ENCODE results near the gene MAGI2. TPM values are rescaled to one million over a fixed set of nuclear protein-coding genes. Genes with fewer than 3 reads are reported as not detected.

MAGI2 gene
- 0.10 and 0.17 TPM in 2 replicates for total RNA-seq

- no peak for DNase-seq (ENCODE audit: low spot score)
- Mint-ChIP-seq H3K27ac (no peak within 1 kb of the TSS), H3K4me1 (ENCODE audit: low read depth) (no peaks in the 10 kb centered on the region), H3K27me3 (ENCODE audit: insufficient read depth) (peaks cover 38% of the 10 kb centered on the region), H3K9me3 (no peaks in the 10 kb centered on the region), H3K4me3 (peak within 1 kb of the TSS; percentile 30), H3K36me3 (ENCODE audit: low read depth) (no peaks in the 10 kb centered on the region)
- intact Hi-C loops (cut with micrococcal nuclease) = no loop called here
Measured at GRCh38 chr7:79453558-79454360, at the start of gene MAGI2. Gene MAGI2, minus strand, starts transcription at chr7:79453667. Its CDS starts 347 bp downstream, at chr7:79453320.

GRCh38 chr7:79502151-79502550 is 48.7 kb upstream of the MAGI2 start:
- Mint-ChIP-seq H3K36me3 (ENCODE audit: low read depth) (no peaks in the 10 kb centered on the region), H3K27me3 (ENCODE audit: insufficient read depth) (no peaks in the 10 kb centered on the region), H3K4me3 (no peak overlapping the region), H3K27ac (no peak overlapping the region), H3K4me1 (ENCODE audit: low read depth) (no peaks in the 10 kb centered on the region), H3K9me3 (no peaks in the 10 kb centered on the region)
- intact Hi-C loops (cut with micrococcal nuclease) = no loop called here
- DNase-seq (ENCODE audit: low spot score) = no peak

- H3K27me3 Mint-ChIP-seq (ENCODE audit: insufficient read depth) = no peaks in the 10 kb centered on the region
- no peaks in the 10 kb centered on the region for H3K36me3 Mint-ChIP-seq (ENCODE audit: low read depth)
- intact Hi-C loops (cut with micrococcal nuclease) = no loop called here
- H3K4me3 Mint-ChIP-seq = no peak overlapping the region
- DNase-seq (ENCODE audit: low spot score) = no peak
- H3K4me1 Mint-ChIP-seq (ENCODE audit: low read depth) = no peaks in the 10 kb centered on the region
- no peaks in the 10 kb centered on the region for H3K9me3 Mint-ChIP-seq
- H3K27ac Mint-ChIP-seq = no peak overlapping the region
Measured at GRCh38 chr7:79500759-79501158, 47.3 kb upstream of the MAGI2 start.

GRCh38 chr7:79497728-79498127 is 44.3 kb upstream of the MAGI2 start:
- H3K4me3 Mint-ChIP-seq = no peak overlapping the region
- H3K27ac Mint-ChIP-seq = no peak overlapping the region
- no peaks in the 10 kb centered on the region for H3K36me3 Mint-ChIP-seq (ENCODE audit: low read depth)
- no peaks in the 10 kb centered on the region for H3K27me3 Mint-ChIP-seq (ENCODE audit: insufficient read depth)
- no peaks in the 10 kb centered on the region for H3K9me3 Mint-ChIP-seq
- intact Hi-C loops (cut with micrococcal nuclease) = no loop called here
- H3K4me1 Mint-ChIP-seq (ENCODE audit: low read depth) = no peaks in the 10 kb centered on the region
- no peak for DNase-seq (ENCODE audit: low spot score)

- no peak overlapping the region for H3K4me3 Mint-ChIP-seq
- H3K27ac Mint-ChIP-seq = no peak overlapping the region
- no peaks in the 10 kb centered on the region for H3K4me1 Mint-ChIP-seq (ENCODE audit: low read depth)
- no peaks in the 10 kb centered on the region for H3K27me3 Mint-ChIP-seq (ENCODE audit: insufficient read depth)
- H3K9me3 Mint-ChIP-seq = no peaks in the 10 kb centered on the region
- intact Hi-C loops (cut with micrococcal nuclease) = no loop called here
- DNase-seq (ENCODE audit: low spot score) = no peak
- no peaks in the 10 kb centered on the region for H3K36me3 Mint-ChIP-seq (ENCODE audit: low read depth)
Measured at GRCh38 chr7:79495544-79496272, 42.2 kb upstream of the MAGI2 start.

GRCh38 chr7:79494046-79494445 is 40.6 kb upstream of the MAGI2 start:
- no peaks in the 10 kb centered on the region for H3K9me3 Mint-ChIP-seq

GRCh38 chr7:79489371-79489770 is 35.9 kb upstream of the MAGI2 start:
- intact Hi-C loops (cut with micrococcal nuclease) = no loop called here
- Mint-ChIP-seq H3K9me3 (no peaks in the 10 kb centered on the region), H3K4me3 (no peak overlapping the region), H3K27me3 (ENCODE audit: insufficient read depth) (no peaks in the 10 kb centered on the region), H3K27ac (no peak overlapping the region), H3K36me3 (ENCODE audit: low read depth) (no peaks in the 10 kb centered on the region), H3K4me1 (ENCODE audit: low read depth) (no peaks in the 10 kb centered on the region)
- no peak for DNase-seq (ENCODE audit: low spot score)

More at GRCh38 chr7:79494046-79494445, 40.6 kb upstream of the MAGI2 start:
- Mint-ChIP-seq H3K27me3 (ENCODE audit: insufficient read depth) (no peaks in the 10 kb centered on the region), H3K4me3 (no peak overlapping the region), H3K36me3 (ENCODE audit: low read depth) (no peaks in the 10 kb centered on the region), H3K4me1 (ENCODE audit: low read depth) (no peaks in the 10 kb centered on the region), H3K27ac (no peak overlapping the region)
- DNase-seq (ENCODE audit: low spot score) = no peak
- intact Hi-C loops (cut with micrococcal nuclease) = no loop called here

- H3K36me3 Mint-ChIP-seq (ENCODE audit: low read depth) = no peaks in the 10 kb centered on the region
- no peak for DNase-seq (ENCODE audit: low spot score)
- no peaks in the 10 kb centered on the region for H3K4me1 Mint-ChIP-seq (ENCODE audit: low read depth)
- no peaks in the 10 kb centered on the region for H3K9me3 Mint-ChIP-seq
- H3K27me3 Mint-ChIP-seq (ENCODE audit: insufficient read depth) = no peaks in the 10 kb centered on the region
- H3K4me3 Mint-ChIP-seq = no peak overlapping the region
- H3K27ac Mint-ChIP-seq = no peak overlapping the region
- intact Hi-C loops (cut with micrococcal nuclease) = no loop called here
Measured at GRCh38 chr7:79478386-79478785, 24.9 kb upstream of the MAGI2 start.

- no peak overlapping the region for H3K27ac Mint-ChIP-seq
- H3K36me3 Mint-ChIP-seq (ENCODE audit: low read depth) = no peaks in the 10 kb centered on the region
- H3K27me3 Mint-ChIP-seq (ENCODE audit: insufficient read depth) = no peaks in the 10 kb centered on the region
- H3K4me3 Mint-ChIP-seq = no peak overlapping the region
- H3K9me3 Mint-ChIP-seq = no peaks in the 10 kb centered on the region
- intact Hi-C loops (cut with micrococcal nuclease) = no loop called here
- no peak for DNase-seq (ENCODE audit: low spot score)
- no peaks in the 10 kb centered on the region for H3K4me1 Mint-ChIP-seq (ENCODE audit: low read depth)
Measured at GRCh38 chr7:79475455-79475854, 22.0 kb upstream of the MAGI2 start.

GRCh38 chr7:79471699-79472098 is 18.2 kb upstream of the MAGI2 start:
- Mint-ChIP-seq H3K4me1 (ENCODE audit: low read depth) (no peaks in the 10 kb centered on the region), H3K36me3 (ENCODE audit: low read depth) (no peaks in the 10 kb centered on the region), H3K4me3 (no peak overlapping the region), H3K27ac (no peak overlapping the region), H3K27me3 (ENCODE audit: insufficient read depth) (no peaks in the 10 kb centered on the region), H3K9me3 (no peaks in the 10 kb centered on the region)
- DNase-seq (ENCODE audit: low spot score) = no peak
- intact Hi-C loops (cut with micrococcal nuclease) = no loop called here

- intact Hi-C loops (cut with micrococcal nuclease) = no loop called here
- H3K36me3 Mint-ChIP-seq (ENCODE audit: low read depth) = no peaks in the 10 kb centered on the region
- H3K27me3 Mint-ChIP-seq (ENCODE audit: insufficient read depth) = no peaks in the 10 kb centered on the region
- no peaks in the 10 kb centered on the region for H3K9me3 Mint-ChIP-seq
- no peak overlapping the region for H3K27ac Mint-ChIP-seq
- no peaks in the 10 kb centered on the region for H3K4me1 Mint-ChIP-seq (ENCODE audit: low read depth)
- H3K4me3 Mint-ChIP-seq = no peak overlapping the region
- DNase-seq (ENCODE audit: low spot score) = no peak
Measured at GRCh38 chr7:79471283-79471682, 17.8 kb upstream of the MAGI2 start.

GRCh38 chr7:79465551-79465950 is 12.1 kb upstream of the MAGI2 start:
- Mint-ChIP-seq H3K4me1 (ENCODE audit: low read depth) (no peaks in the 10 kb centered on the region), H3K9me3 (no peaks in the 10 kb centered on the region), H3K4me3 (no peak overlapping the region), H3K27ac (no peak overlapping the region), H3K27me3 (ENCODE audit: insufficient read depth) (no peaks in the 10 kb centered on the region), H3K36me3 (ENCODE audit: low read depth) (no peaks in the 10 kb centered on the region)
- DNase-seq (ENCODE audit: low spot score) = no peak
- intact Hi-C loops (cut with micrococcal nuclease) = no loop called here

GRCh38 chr7:79464051-79464450 is 10.6 kb upstream of the MAGI2 start:
- Mint-ChIP-seq H3K27me3 (ENCODE audit: insufficient read depth) (no peaks in the 10 kb centered on the region), H3K4me3 (no peak overlapping the region), H3K36me3 (ENCODE audit: low read depth) (no peaks in the 10 kb centered on the region), H3K4me1 (ENCODE audit: low read depth) (no peaks in the 10 kb centered on the region), H3K9me3 (no peaks in the 10 kb centered on the region), H3K27ac (no peak overlapping the region)
- intact Hi-C loops (cut with micrococcal nuclease) = no loop called here
- DNase-seq (ENCODE audit: low spot score) = no peak

All from activated T-helper 1 cell treated with anti-CD3 and anti-CD28 coated beads, Interleukin-12 subunit alpha, Interleukin-12 subunit beta, Interleukin-2, Interleukin-4 antibody, amounts not matched to agents 30 ng/mL and 10 ng/mL and 1 ng/mL, durations not matched to agents 14 hours and 24 hours and 36 hours (primary cell).